ENCODE measurements around the gene PGM2L1.

Gene PGM2L1

GRCh38 chr11:74398244-74399159 is at the start of gene PGM2L1:
TSS of gene PGM2L1 (minus strand) at chr11:74398433. CDS start at chr11:74398161, 272 bp downstream.
- peak within 1 kb of the TSS; percentile 96 for H3K4me3 ChIP-seq (ENCODE audit: low read depth, low read length)
- no peak for TF ChIP-seq CTCF (conservative IDR thresholded peaks at IDR 0.05; ENCODE audit: low read depth, low read length)
- peak; percentile 94 for DNase-seq (ENCODE audit: low read depth)

- no peak for TF ChIP-seq CTCF (conservative IDR thresholded peaks at IDR 0.05; ENCODE audit: low read depth, low read length)
- no peak for DNase-seq (ENCODE audit: low read depth)
- H3K4me3 ChIP-seq (ENCODE audit: low read depth, low read length): no peak overlapping the region
Measured at GRCh38 chr11:74447720-74448119, 49.5 kb upstream of the PGM2L1 start.

GRCh38 chr11:74446532-74446938 is 48.3 kb upstream of the PGM2L1 start:
- TF ChIP-seq CTCF (conservative IDR thresholded peaks at IDR 0.05; ENCODE audit: low read depth, low read length): no peak
- no peak overlapping the region for H3K4me3 ChIP-seq (ENCODE audit: low read depth, low read length)
- no peak for DNase-seq (ENCODE audit: low read depth)

- H3K4me3 ChIP-seq (ENCODE audit: low read depth, low read length): no peak overlapping the region
- TF ChIP-seq CTCF (conservative IDR thresholded peaks at IDR 0.05; ENCODE audit: low read depth, low read length): no peak
- DNase-seq (ENCODE audit: low read depth): no peak
Measured at GRCh38 chr11:74444173-74444826, 46.1 kb upstream of the PGM2L1 start.

GRCh38 chr11:74443071-74443864 is 45.0 kb upstream of the PGM2L1 start:
- peak; percentile 71 for DNase-seq (ENCODE audit: low read depth)
- H3K4me3 ChIP-seq (ENCODE audit: low read depth, low read length): peak overlapping the region; percentile 32
- TF ChIP-seq CTCF (conservative IDR thresholded peaks at IDR 0.05; ENCODE audit: low read depth, low read length): peak; percentile 50

GRCh38 chr11:74442636-74443035 is 44.4 kb upstream of the PGM2L1 start:
- no peak overlapping the region for H3K4me3 ChIP-seq (ENCODE audit: low read depth, low read length)
- no peak for TF ChIP-seq CTCF (conservative IDR thresholded peaks at IDR 0.05; ENCODE audit: low read depth, low read length)
- DNase-seq (ENCODE audit: low read depth): peak; percentile 55
